Cardiac muscle cell (in vitro differentiated cells and primary cell): Measurements from ENCODE around the gene USP38. TPM values are rescaled to one million over a fixed set of nuclear protein-coding genes. Genes with fewer than 3 reads are reported as not detected.

ENCODE experiments used
- DNase-seq, 2 donors: peaks; one replicate each; pipeline versions ENCODE4 v3.0.0 to v3.0.0-alpha.2; 2010 to 2017; ENCODE audit warnings: low read depth in 1 of 2, low spot score in 1 of 2
- H3K27ac ChIP-seq: fragments of 200-600 bp; sonication (generic); 2 replicates; pipeline ENCODE4 v1.5.1; 2016
- H3K27me3 ChIP-seq: fragments of 200-600 bp; sonication (generic); 2 replicates; pipeline ENCODE4 v1.6.0; 2016; ENCODE audit warnings: control low read depth
- H3K36me3 ChIP-seq: fragments of 200-600 bp; sonication (generic); 2 replicates; pipeline ENCODE4 v1.5.1; 2016; ENCODE audit warnings: control low read depth
- H3K4me1 ChIP-seq: fragments of 200-600 bp; sonication (generic); 2 replicates; pipeline ENCODE4 v1.8.1; 2017; ENCODE audit warnings: low read depth, mild to moderate bottlenecking, mixed run types
- H3K4me3 ChIP-seq: fragments of 200-600 bp; sonication (generic); 2 replicates; pipeline ENCODE4 v1.5.1; 2016; ENCODE audit warnings: mild to moderate bottlenecking
- H3K9me3 ChIP-seq: fragments of 200-600 bp; sonication (generic); 2 replicates; pipeline ENCODE4 v1.5.1; 2017; ENCODE audit warnings: low read depth, mild to moderate bottlenecking, control low read depth
- CTCF ChIP-seq: IDR thresholded peaks from 2 replicates; pipeline ENCODE4 v1.5.1; 2012; ENCODE audit warnings: low read depth, mild to moderate bottlenecking, low read length
- polyA plus RNA-seq: library from polyadenylated mRNA; unstranded; fragments of >200 nt; fragmentation: Nextera tagmentation; extraction: Ambion mirVana; gene quantifications from 2 replicates; pipeline ENCODE4 v1.2.1, GENCODE V29; 2016
- total RNA-seq: library from RNA; depleted of rRNA; stranded (reverse); fragments of >200 nt; gene quantifications from 2 replicates; pipeline ENCODE4 v1.2.3, GENCODE V29; 2016

The USP38 gene
- total RNA-seq (18.8 and 21.0 TPM in 2 replicates), polyA plus RNA-seq (8.7 and 10.9 TPM in 2 replicates)

GRCh38 chr4:143184503-143185252 is at the start of gene USP38:
Gene USP38, plus strand, starts transcription at chr4:143184917. Its CDS starts 534 bp downstream, at chr4:143185451.
- Histone ChIP-seq H3K4me3 (peak within 1 kb of the TSS; percentile 89), H3K27me3 (no peaks in the 10 kb centered on the region), H3K9me3 (no peaks in the 10 kb centered on the region), H3K36me3 (peaks cover 3% of the 10 kb centered on the region), H3K4me1 (peaks cover 34% of the 10 kb centered on the region), H3K27ac (peak within 1 kb of the TSS; percentile 81)
- DNase-seq: peak; percentile 93 to 96
- no peak for TF ChIP-seq CTCF

GRCh38 chr4:143135358-143135757 is 49.4 kb upstream of the USP38 start:
- no peaks in the 10 kb centered on the region for H3K36me3 ChIP-seq
- H3K4me3 ChIP-seq: no peak overlapping the region
- TF ChIP-seq CTCF: no peak
- no peaks in the 10 kb centered on the region for H3K27me3 ChIP-seq
- no peak for DNase-seq
- no peaks in the 10 kb centered on the region for H3K9me3 ChIP-seq
- H3K4me1 ChIP-seq: no peaks in the 10 kb centered on the region
- H3K27ac ChIP-seq: no peak overlapping the region

- Histone ChIP-seq H3K9me3 (no peaks in the 10 kb centered on the region), H3K27me3 (no peaks in the 10 kb centered on the region), H3K4me1 (no peaks in the 10 kb centered on the region), H3K27ac (no peak overlapping the region), H3K4me3 (no peak overlapping the region), H3K36me3 (no peaks in the 10 kb centered on the region)
- no peak for DNase-seq
- TF ChIP-seq CTCF: no peak
These were observed 44.0 kb upstream of the USP38 start for GRCh38 chr4:143140696-143141095.

- Histone ChIP-seq H3K27ac (no peak overlapping the region), H3K4me3 (no peak overlapping the region), H3K27me3 (no peaks in the 10 kb centered on the region), H3K36me3 (no peaks in the 10 kb centered on the region), H3K9me3 (no peaks in the 10 kb centered on the region), H3K4me1 (no peaks in the 10 kb centered on the region)
- TF ChIP-seq CTCF: no peak
- DNase-seq: no peak
These were observed 36.2 kb upstream of the USP38 start for GRCh38 chr4:143148521-143148920.

- H3K36me3 ChIP-seq: no peaks in the 10 kb centered on the region
- H3K4me1 ChIP-seq: no peaks in the 10 kb centered on the region
- no peak for TF ChIP-seq CTCF
- no peaks in the 10 kb centered on the region for H3K9me3 ChIP-seq
- H3K4me3 ChIP-seq: no peak overlapping the region
- no peak for DNase-seq
- H3K27me3 ChIP-seq: no peaks in the 10 kb centered on the region
- no peak overlapping the region for H3K27ac ChIP-seq
These were observed 27.9 kb upstream of the USP38 start for GRCh38 chr4:143156853-143157252.
